Ishikawa (cell line): ENCODE results near the gene CCDC68.

ENCODE experiments used
- EP300 ChIP-seq: IDR thresholded peaks from 2 replicates; pipeline ENCODE4 v1.6.1; 2012; ENCODE audit warnings: borderline replicate concordance
- NFIC ChIP-seq: IDR thresholded peaks from 2 replicates; pipeline ENCODE4 v1.6.1; 2012
- TAF1 ChIP-seq: IDR thresholded peaks from 2 replicates; pipeline ENCODE4 v1.6.1; 2012; ENCODE audit warnings: low read depth, mild to moderate bottlenecking
- TCF12 ChIP-seq: IDR thresholded peaks from 2 replicates; pipeline ENCODE4 v1.6.1; 2012; ENCODE audit warnings: low read depth
- YY1 ChIP-seq: IDR thresholded peaks from 2 replicates; pipeline ENCODE4 v1.6.1; 2012; ENCODE audit warnings: low read depth
- TF ChIP-seq, protein P1 (sequence below): IDR thresholded peaks from 2 replicates; pipeline ENCODE4 v1.6.1; 2012; ENCODE audit warnings: low read depth, mild to moderate bottlenecking

DNA sequence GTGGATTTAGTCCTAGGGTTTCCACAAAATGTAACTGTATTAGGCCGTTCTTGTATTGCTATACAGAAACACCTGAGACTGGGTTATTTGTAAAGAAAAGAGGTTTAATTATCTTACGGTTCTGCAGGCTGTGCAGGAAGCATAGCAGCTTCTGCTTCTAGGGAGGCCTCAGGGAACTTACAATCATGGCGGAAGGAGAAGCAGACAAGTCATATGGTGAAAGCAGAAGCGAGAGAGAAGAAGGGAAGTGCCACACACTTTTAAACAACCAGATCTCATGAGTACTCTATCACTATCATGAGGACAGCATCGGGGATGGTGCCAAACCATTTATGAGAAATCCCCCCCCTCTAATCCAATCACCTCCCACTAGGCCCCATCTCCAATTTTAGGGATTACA lies 9.5 kb upstream of the CCDC68 start:
- TF ChIP-seq TAF1 (no peak), EP300 (no peak), TCF12 (no peak), NFIC (no peak), YY1 (no peak)
- TF ChIP-seq, protein P1, sequence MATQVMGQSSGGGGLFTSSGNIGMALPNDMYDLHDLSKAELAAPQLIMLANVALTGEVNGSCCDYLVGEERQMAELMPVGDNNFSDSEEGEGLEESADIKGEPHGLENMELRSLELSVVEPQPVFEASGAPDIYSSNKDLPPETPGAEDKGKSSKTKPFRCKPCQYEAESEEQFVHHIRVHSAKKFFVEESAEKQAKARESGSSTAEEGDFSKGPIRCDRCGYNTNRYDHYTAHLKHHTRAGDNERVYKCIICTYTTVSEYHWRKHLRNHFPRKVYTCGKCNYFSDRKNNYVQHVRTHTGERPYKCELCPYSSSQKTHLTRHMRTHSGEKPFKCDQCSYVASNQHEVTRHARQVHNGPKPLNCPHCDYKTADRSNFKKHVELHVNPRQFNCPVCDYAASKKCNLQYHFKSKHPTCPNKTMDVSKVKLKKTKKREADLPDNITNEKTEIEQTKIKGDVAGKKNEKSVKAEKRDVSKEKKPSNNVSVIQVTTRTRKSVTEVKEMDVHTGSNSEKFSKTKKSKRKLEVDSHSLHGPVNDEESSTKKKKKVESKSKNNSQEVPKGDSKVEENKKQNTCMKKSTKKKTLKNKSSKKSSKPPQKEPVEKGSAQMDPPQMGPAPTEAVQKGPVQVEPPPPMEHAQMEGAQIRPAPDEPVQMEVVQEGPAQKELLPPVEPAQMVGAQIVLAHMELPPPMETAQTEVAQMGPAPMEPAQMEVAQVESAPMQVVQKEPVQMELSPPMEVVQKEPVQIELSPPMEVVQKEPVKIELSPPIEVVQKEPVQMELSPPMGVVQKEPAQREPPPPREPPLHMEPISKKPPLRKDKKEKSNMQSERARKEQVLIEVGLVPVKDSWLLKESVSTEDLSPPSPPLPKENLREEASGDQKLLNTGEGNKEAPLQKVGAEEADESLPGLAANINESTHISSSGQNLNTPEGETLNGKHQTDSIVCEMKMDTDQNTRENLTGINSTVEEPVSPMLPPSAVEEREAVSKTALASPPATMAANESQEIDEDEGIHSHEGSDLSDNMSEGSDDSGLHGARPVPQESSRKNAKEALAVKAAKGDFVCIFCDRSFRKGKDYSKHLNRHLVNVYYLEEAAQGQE = no peak
